AG09309 (cell line): ENCODE measurements around the gene UBR7.

Source experiments
- DNase-seq: peaks from one replicate; pipeline ENCODE4 v3.0.0-alpha.2; 2010; ENCODE audit warnings: low read depth
- H3K4me3 ChIP-seq: 2 replicates; pipeline ENCODE4 v1.5.1; 2011; ENCODE audit warnings: mild to moderate bottlenecking, low read depth, low read length, moderate library complexity; ENCODE audit not compliant: control insufficient read depth
- TF ChIP-seq, protein P1 (sequence below): IDR thresholded peaks from 2 replicates; pipeline ENCODE4 v1.5.1; 2011; ENCODE audit warnings: mild to moderate bottlenecking, low read depth, low read length, inconsistent platforms; ENCODE audit not compliant: insufficient read depth, control insufficient read depth; ENCODE audit errors: missing control alignments

Gene UBR7

DNA sequence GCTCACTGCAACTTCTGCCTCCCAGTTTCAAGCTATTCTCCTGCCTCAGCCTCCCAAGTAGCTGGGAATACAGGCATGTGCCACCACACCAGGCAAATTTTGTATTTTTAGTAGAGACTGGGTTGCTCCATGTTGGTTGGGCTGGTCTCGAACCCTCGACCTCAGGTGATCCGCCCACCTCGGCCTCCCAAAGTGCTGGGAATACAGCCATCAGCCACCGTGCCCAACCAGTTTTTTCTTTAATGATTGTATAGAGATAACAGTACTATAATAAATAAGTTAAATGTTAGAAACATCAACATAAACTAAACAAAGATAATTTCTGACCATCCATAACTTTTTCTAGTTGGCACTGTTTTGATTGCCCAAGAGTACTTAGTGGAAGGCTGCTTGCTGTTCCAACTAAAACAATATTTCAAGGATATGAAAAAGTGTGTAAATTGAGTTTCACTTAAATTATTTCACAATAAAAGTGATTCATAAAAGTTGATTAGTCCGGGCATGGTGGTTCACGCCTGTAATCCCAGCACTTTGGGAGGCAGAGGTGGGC, 5.8 kb upstream of the UBR7 start:
- no peak overlapping the region for H3K4me3 ChIP-seq
- TF ChIP-seq, protein P1, sequence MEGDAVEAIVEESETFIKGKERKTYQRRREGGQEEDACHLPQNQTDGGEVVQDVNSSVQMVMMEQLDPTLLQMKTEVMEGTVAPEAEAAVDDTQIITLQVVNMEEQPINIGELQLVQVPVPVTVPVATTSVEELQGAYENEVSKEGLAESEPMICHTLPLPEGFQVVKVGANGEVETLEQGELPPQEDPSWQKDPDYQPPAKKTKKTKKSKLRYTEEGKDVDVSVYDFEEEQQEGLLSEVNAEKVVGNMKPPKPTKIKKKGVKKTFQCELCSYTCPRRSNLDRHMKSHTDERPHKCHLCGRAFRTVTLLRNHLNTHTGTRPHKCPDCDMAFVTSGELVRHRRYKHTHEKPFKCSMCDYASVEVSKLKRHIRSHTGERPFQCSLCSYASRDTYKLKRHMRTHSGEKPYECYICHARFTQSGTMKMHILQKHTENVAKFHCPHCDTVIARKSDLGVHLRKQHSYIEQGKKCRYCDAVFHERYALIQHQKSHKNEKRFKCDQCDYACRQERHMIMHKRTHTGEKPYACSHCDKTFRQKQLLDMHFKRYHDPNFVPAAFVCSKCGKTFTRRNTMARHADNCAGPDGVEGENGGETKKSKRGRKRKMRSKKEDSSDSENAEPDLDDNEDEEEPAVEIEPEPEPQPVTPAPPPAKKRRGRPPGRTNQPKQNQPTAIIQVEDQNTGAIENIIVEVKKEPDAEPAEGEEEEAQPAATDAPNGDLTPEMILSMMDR, result no peak

DNA sequence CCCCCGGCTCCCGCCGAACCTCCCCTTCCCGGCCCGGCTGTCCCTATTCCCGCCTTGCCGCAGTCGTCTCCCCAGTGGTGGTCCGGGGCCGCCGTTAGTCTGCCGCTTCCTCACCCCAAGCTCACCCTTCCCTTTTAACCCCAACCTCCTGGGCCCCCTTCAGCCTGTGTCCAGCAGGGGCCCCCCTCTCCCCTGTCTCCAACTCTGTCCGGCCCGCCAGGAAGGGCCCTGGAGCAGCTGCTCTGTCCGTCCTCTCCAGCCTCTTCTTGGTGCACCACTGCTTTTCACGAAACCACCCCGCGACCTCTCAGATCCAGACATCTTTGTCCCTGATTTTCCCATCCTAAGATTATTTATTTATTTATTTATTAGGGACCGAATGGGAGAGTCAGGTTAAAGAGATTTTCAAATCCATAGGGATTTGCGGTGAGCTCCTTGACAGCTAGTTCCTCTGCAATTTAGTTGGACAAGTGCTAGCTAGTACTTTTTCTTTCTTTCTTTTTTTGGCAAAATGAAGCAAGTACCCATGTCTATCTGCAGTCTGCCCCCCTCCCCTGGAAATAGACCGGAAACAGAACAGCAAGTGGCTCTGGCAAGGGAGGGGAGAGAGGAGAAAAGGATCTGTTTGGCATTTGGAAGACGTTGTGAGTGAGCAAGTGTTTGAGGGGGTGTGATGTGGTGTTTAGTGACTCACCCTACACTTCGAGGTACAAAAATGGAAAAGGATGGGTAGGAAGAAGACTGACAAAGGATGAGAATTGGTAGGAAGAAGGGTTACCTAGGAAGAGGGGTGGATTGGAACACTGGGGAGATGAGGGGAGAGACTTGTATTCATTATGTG, 632 bp downstream of the UBR7 start:
- no peak for DNase-seq
- TF ChIP-seq, protein P1, result peak; percentile 56

More for the DNA sequence above, 5.8 kb upstream of the UBR7 start:
- DNase-seq, result no peak

DNA sequence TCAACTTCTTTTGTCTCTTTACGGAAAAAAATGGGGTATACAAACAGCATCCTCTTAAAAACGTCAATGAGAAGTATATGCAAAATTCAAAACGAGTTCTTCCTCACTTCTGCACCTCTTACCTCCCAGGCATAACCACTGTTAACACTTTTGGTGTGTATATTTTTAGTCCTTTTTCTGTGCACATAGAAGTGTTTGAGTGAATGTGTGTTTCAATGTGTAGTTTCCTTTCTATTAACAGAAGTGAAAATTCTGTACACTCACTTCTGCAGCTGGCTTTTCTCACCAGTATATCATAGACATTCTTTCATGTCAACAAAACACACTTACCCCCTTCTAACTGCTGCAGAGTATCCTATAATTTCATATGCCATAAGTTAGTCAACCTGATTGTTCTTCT, 5.4 kb downstream of the UBR7 start:
- TF ChIP-seq, protein P1, result no peak
- no peak overlapping the region for H3K4me3 ChIP-seq
- no peak for DNase-seq

More for the DNA sequence above, 632 bp downstream of the UBR7 start:
- peak overlapping the region; percentile 87 for H3K4me3 ChIP-seq

DNA sequence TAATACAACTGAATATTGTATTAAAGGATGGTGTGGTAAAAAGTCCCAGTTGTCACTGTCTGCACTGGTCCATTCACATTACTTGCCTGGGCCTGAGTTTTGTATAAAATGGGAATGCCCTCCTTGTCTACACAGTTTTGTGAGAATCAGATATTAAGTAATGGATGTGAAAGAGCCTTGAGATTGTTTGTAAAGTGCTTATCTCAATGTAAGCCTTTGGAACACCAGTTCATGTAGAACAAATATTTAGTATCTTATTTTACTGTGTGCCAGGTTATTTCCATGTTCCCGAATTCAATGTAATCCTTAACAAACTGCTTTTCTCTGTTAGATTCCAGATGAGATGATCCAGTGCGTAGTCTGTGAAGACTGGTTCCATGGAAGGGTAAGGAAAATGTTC, 7.5 kb downstream of the UBR7 start:
- TF ChIP-seq, protein P1, result no peak
- DNase-seq, result no peak
- H3K4me3 ChIP-seq, result no peak overlapping the region

DNA sequence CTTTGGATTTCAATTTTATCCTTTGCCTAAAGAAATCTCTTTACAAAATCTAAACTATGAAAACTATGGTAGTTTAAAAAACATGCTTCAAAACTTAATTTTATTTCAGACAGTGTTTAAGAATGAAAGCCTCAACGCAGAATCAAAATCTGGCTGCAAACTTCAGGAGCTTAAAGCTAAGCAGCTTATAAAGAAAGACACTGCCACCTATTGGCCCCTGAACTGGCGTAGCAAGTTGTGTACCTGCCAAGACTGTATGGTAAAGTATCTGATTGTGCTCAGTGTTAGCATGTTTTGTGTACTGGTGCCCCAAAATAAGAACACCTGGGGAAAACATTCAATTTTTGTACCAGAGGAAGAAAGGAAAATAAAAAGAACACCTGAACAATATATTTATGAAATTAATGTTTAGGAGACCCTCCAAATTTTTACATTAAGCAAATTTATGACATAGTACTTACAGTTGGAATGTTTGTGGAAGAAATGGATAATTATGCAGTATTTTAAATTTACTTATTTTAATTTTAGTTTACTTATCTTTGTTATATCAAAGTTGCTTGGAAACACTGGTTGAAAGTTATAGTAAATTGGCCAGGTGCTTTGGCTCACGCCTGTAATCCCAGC, 12.2 kb downstream of the UBR7 start:
- TF ChIP-seq, protein P1, result peak; percentile 67
- no peak overlapping the region for H3K4me3 ChIP-seq
- no peak for DNase-seq

DNA sequence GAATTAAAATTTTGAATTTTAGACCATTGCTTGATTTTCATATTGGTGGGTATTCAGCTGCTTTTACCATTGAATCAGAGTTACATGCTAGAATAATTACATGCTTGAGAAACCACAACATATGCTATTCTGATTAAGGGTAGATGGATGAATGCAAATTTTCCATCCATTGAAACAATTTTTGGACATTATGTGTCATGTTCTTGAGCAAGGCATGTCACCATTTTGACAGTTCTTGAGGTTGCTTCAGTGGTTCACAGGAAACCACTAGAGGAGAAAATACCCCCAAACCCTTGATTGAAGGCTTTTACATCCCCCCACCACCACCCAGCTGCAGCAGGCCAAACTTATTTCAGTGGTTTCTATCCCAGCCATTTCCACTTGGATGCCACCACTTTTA, 13.5 kb downstream of the UBR7 start:
- H3K4me3 ChIP-seq, result no peak overlapping the region
- TF ChIP-seq, protein P1, result no peak
- no peak for DNase-seq
